Chondrocyte (in vitro differentiated cells): Measurements from ENCODE around the gene SCAPER. TPM values are rescaled to one million over a fixed set of nuclear protein-coding genes. Genes with fewer than 3 reads are reported as not detected.

Source experiments
- DNase-seq: peaks from one replicate; pipeline ENCODE4 v3.0.0; 2021; ENCODE audit warnings: mixed read lengths, low spot score
- H3K27ac Mint-ChIP-seq: one replicate; pipeline ENCODE4 v1.8.0; 2021; ENCODE audit warnings: mild to moderate bottlenecking, moderate library complexity, mixed read lengths; ENCODE audit not compliant: unreplicated experiment
- H3K27me3 Mint-ChIP-seq: 2 replicates; pipeline ENCODE4 v1.8.0; 2021; ENCODE audit warnings: low read depth, mixed read lengths
- H3K36me3 Mint-ChIP-seq: 2 replicates; pipeline ENCODE4 v1.8.0; 2021; ENCODE audit warnings: low read depth, mixed read lengths
- H3K4me1 Mint-ChIP-seq: 2 replicates; pipeline ENCODE4 v1.8.0; 2021; ENCODE audit warnings: low read depth, mild to moderate bottlenecking, mixed read lengths
- H3K4me3 Mint-ChIP-seq: one replicate; pipeline ENCODE4 v1.8.0; 2021; ENCODE audit warnings: mild to moderate bottlenecking, moderate library complexity, mixed read lengths; ENCODE audit not compliant: unreplicated experiment
- H3K9me3 Mint-ChIP-seq: 2 replicates; pipeline ENCODE4 v1.8.0; 2021; ENCODE audit warnings: low read depth, mixed read lengths
- CTCF ChIP-seq: fragments of 200-600 bp; sonication (generic); IDR thresholded peaks from 2 replicates; pipeline ENCODE4 v1.5.0; 2021; ENCODE audit warnings: antibody characterized with exemption, mild to moderate bottlenecking, moderate library complexity
- total RNA-seq: library from RNA; stranded (reverse); gene quantifications from 3 replicates; pipeline ENCODE4 v1.2.1, GENCODE V29; 2021

The SCAPER gene
- total RNA-seq, 1 donor from 2014 or later, result 17.3 TPM

DNA sequence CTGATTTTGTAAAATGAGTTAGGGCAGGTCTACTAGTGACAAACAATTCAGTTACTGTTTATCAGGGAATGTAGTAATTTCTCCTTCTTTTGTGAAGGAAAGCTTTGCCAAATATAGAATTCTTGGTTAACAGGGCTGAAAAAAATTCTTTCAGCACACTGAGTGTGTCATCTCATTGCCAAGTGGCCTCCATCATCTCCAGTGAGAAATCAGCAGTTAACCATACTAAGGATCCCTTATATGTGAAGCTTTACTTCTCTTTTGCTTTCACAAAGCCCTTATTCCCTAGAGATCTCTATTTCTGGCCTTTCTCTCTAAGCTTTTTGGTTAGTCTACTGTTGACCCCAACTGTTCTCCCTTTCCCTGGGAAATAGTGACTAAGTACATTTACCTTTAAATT lies 269.1 kb downstream of the SCAPER start:
- Mint-ChIP-seq H3K36me3 (peaks cover 17% of the 10 kb centered on the region), H3K4me3 (no peak overlapping the region), H3K27ac (no peak overlapping the region), H3K4me1 (peaks cover 8% of the 10 kb centered on the region), H3K9me3 (peaks cover 24% of the 10 kb centered on the region), H3K27me3 (no peaks in the 10 kb centered on the region)
- no peak for DNase-seq
- TF ChIP-seq CTCF, result no peak

DNA sequence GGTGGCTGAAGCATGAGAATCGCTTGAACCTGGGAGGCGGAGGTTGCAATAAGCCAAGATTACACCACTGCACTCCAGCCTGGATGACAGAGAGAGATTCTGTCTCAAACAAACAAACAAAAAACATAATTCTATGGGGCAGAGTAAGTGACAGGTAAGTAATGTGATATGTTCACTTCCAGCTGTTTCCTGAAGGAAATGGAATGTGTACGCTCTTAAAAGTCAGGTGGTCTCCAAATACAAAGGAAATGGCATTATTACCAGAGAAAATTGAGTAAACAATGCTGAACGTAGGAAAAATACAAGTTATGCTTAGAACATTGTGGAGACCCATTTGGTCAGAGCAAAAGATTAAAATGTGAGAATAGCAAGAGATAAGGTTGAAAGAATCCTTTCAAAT lies 278.5 kb downstream of the SCAPER start:
- DNase-seq, result no peak
- no peaks in the 10 kb centered on the region for H3K27me3 Mint-ChIP-seq
- no peaks in the 10 kb centered on the region for H3K36me3 Mint-ChIP-seq
- TF ChIP-seq CTCF, result no peak
- H3K4me3 Mint-ChIP-seq, result no peak overlapping the region
- no peak overlapping the region for H3K27ac Mint-ChIP-seq
- no peaks in the 10 kb centered on the region for H3K4me1 Mint-ChIP-seq
- H3K9me3 Mint-ChIP-seq, result peaks cover 20% of the 10 kb centered on the region

GRCh38 chr15:76625267-76625666 lies 279.9 kb downstream of the SCAPER start:
- Mint-ChIP-seq H3K27ac (no peak overlapping the region), H3K4me3 (no peak overlapping the region), H3K4me1 (no peaks in the 10 kb centered on the region), H3K9me3 (peaks cover 20% of the 10 kb centered on the region), H3K36me3 (no peaks in the 10 kb centered on the region), H3K27me3 (no peaks in the 10 kb centered on the region)
- no peak for DNase-seq
- TF ChIP-seq CTCF, result no peak

- Mint-ChIP-seq H3K36me3 (peaks cover 27% of the 10 kb centered on the region), H3K27me3 (no peaks in the 10 kb centered on the region), H3K4me1 (no peaks in the 10 kb centered on the region), H3K4me3 (no peak overlapping the region), H3K27ac (no peak overlapping the region), H3K9me3 (peaks cover 34% of the 10 kb centered on the region)
- TF ChIP-seq CTCF, result no peak
- DNase-seq, result no peak
Measured at GRCh38 chr15:76614725-76615124, 290.4 kb downstream of the SCAPER start.

DNA sequence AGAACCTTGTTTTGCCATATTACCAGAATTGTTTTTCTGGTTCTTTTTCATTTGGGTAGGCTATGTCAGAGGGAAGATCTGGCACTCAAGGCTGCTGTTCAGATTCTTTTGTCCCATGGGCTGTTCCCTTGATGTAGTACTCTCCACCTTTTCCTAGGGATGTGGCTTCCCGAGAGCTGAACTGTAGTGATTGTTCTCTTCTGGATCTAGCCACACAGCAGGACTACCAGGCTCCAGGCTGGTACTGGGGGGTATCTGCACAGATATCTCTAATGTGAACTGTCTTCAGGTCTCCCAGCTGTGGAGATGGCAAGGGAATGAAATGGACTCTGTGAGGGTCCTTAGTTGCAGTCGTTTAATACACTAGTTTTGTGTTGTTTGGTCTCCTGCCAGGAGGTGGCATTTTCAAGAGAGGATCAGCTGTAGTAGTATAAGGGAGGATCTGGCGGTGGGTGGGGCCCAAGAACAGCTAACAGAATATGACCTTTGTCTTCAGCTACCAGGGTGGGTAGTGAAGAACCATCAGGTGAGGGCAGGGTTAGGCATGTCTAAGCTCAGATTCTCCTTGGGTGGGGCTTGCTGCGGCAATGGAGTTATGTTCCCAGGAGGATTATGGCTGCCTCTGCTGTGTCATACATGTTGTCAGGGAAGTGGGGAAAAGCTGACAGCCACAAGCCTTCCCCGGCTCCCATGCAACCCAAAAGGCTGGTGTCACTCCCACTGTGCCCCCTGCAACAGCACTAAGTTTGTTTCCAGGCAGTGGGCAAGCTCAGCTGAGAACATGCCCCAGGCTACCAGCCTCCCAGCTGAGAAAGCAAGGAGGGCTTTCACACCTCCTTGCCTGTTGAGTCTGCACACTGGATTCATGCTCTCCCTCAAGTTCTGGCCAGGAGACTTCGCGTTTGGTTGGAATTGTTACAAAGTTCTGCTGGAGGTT lies 316.1 kb downstream of the SCAPER start:
- peaks cover 9% of the 10 kb centered on the region for H3K36me3 Mint-ChIP-seq
- H3K9me3 Mint-ChIP-seq, result peaks cover 5% of the 10 kb centered on the region
- H3K4me3 Mint-ChIP-seq, result no peak overlapping the region
- TF ChIP-seq CTCF, result no peak
- no peak for DNase-seq
- no peaks in the 10 kb centered on the region for H3K27me3 Mint-ChIP-seq
- H3K27ac Mint-ChIP-seq, result no peak overlapping the region
- peaks cover 5% of the 10 kb centered on the region for H3K4me1 Mint-ChIP-seq
